NCI-H146 treated with DMSO at 0.1 percent for 48 hours (cell line): ENCODE data around the gene UNKL.
"Not testable (repeated sequence)": the region's sequence is repeated elsewhere in the genome, so short reads cannot be mapped to it uniquely, and the experiment has no call there.

Source experiments
- DNase-seq: peaks from one replicate; lab custom pipeline; 2025; ENCODE audit not compliant: unreplicated experiment; lab: John Stamatoyannopoulos, UW

UNKL gene

GRCh38 chr16:1328136-1328535 is 86.4 kb downstream of the UNKL start:
- DNase-seq, result not testable (repeated sequence)

- no peak for DNase-seq
These were observed 86.9 kb downstream of the UNKL start for GRCh38 chr16:1327619-1327947.

- no peak for DNase-seq
These were observed 87.4 kb downstream of the UNKL start for GRCh38 chr16:1326946-1327618.

- no peak for DNase-seq
These were observed 88.1 kb downstream of the UNKL start for GRCh38 chr16:1326391-1326790.

- DNase-seq, result no peak
These were observed 88.7 kb downstream of the UNKL start for GRCh38 chr16:1325673-1326371.

- no peak for DNase-seq
These were observed 89.2 kb downstream of the UNKL start for GRCh38 chr16:1325261-1325660.

- no peak for DNase-seq
These were observed 90.1 kb downstream of the UNKL start for GRCh38 chr16:1324286-1324826.

- no peak for DNase-seq
These were observed 90.9 kb downstream of the UNKL start for GRCh38 chr16:1323296-1324239.

GRCh38 chr16:1322407-1322806 is 92.1 kb downstream of the UNKL start:
- no peak for DNase-seq

GRCh38 chr16:1320658-1321240 is 93.8 kb downstream of the UNKL start:
- DNase-seq, result no peak

- DNase-seq, result no peak
These were observed 94.4 kb downstream of the UNKL start for GRCh38 chr16:1320097-1320496.

GRCh38 chr16:1319041-1319440 is 95.5 kb downstream of the UNKL start:
- no peak for DNase-seq

- no peak for DNase-seq
These were observed 96.3 kb downstream of the UNKL start for GRCh38 chr16:1318268-1318545.

- DNase-seq, result no peak
These were observed 96.8 kb downstream of the UNKL start for GRCh38 chr16:1317479-1318267.

GRCh38 chr16:1316033-1316405 is 98.5 kb downstream of the UNKL start:
- DNase-seq, result no peak

GRCh38 chr16:1315081-1316032 is 99.1 kb downstream of the UNKL start:
- no peak for DNase-seq

GRCh38 chr16:1314399-1315068 is 100.0 kb downstream of the UNKL start:
- no peak for DNase-seq

- no peak for DNase-seq
These were observed 100.7 kb downstream of the UNKL start for GRCh38 chr16:1313721-1314369.
